ENCODE data around the gene EML4. TPM values are rescaled to one million over a fixed set of nuclear protein-coding genes. Genes with fewer than 3 reads are reported as not detected.

Gene EML4
- polyA plus RNA-seq, 1 donor (not counting 4 experiments of a cell fraction or from before 2014, with no cell fraction given) = 36.4 TPM

DNA sequence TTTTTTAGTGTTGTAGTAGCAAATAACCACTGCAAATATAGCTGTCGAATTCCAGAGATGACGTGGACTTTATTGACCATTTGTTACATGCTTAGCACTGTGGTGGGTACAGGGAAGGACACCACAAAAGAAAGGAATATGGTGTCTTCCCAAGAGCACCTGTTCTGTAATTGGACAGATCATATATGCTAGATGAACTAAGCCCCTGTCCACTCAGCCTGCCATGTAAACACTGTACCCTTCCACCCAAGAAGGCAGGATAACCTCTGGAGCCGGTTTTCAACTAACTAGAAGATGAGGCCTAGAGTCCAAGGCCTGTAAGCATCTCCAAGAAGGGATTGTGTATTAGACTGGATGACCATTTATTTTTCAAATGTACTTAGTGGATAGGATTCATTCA lies 147.8 kb downstream of the EML4 start:
- H3K4me2 ChIP-seq (ENCODE audit: control insufficient read depth, extremely low read depth, insufficient read depth, low read depth, low read length) = no peak overlapping the region
- FAIRE-seq = no peak
- TF ChIP-seq, protein P1, sequence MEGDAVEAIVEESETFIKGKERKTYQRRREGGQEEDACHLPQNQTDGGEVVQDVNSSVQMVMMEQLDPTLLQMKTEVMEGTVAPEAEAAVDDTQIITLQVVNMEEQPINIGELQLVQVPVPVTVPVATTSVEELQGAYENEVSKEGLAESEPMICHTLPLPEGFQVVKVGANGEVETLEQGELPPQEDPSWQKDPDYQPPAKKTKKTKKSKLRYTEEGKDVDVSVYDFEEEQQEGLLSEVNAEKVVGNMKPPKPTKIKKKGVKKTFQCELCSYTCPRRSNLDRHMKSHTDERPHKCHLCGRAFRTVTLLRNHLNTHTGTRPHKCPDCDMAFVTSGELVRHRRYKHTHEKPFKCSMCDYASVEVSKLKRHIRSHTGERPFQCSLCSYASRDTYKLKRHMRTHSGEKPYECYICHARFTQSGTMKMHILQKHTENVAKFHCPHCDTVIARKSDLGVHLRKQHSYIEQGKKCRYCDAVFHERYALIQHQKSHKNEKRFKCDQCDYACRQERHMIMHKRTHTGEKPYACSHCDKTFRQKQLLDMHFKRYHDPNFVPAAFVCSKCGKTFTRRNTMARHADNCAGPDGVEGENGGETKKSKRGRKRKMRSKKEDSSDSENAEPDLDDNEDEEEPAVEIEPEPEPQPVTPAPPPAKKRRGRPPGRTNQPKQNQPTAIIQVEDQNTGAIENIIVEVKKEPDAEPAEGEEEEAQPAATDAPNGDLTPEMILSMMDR (optimal IDR thresholded peaks at IDR 0.05 in 1 of 3, IDR thresholded peaks at IDR 0.05 in 1 of 3, conservative IDR thresholded peaks at IDR 0.05 in 1 of 3; ENCODE audit: extremely low read depth in 1 of 3, insufficient read depth in 2 of 3, low read length in 3 of 3) = no peak
- TF ChIP-seq EZH2 (IDR thresholded peaks at IDR 0.05; ENCODE audit: low read length) = no peak
- no peak overlapping the region for H3K4me3 ChIP-seq (ENCODE audit: control insufficient read depth in 2 of 3, extremely low read depth in 1 of 3, insufficient read depth in 2 of 3, low read depth in 1 of 3, low read length in 3 of 3)
- H3K79me2 ChIP-seq (ENCODE audit: control insufficient read depth, insufficient read depth, low read length) = no peaks in the 10 kb centered on the region
- H2AFZ ChIP-seq (ENCODE audit: control insufficient read depth, low read length) = no peak overlapping the region
- H3K9me3 ChIP-seq (ENCODE audit: control insufficient read depth, low read depth, low read length) = no peaks in the 10 kb centered on the region
- no peak for DNase-seq (ENCODE audit: low read depth, low spot score)
- no peak overlapping the region for H3K27ac ChIP-seq (ENCODE audit: control insufficient read depth, insufficient read depth, low read length)
- dilution Hi-C loops (cut with MboI; ENCODE audit: extremely low pct_ligation_motif_present, low sequenced_read_pairs) = no loop called here
- no peak overlapping the region for H3K9ac ChIP-seq (ENCODE audit: control insufficient read depth, extremely low read depth, insufficient read depth, low read length)
- H3K36me3 ChIP-seq (ENCODE audit: control insufficient read depth in 2 of 2, extremely low read depth in 1 of 2, insufficient read depth in 2 of 2, low read length in 2 of 2) = peaks cover 3 to 5% of the 10 kb centered on the region in 2 experiments
- H4K20me1 ChIP-seq (ENCODE audit: control insufficient read depth, extremely low read depth, insufficient read depth, low read length) = no peaks in the 10 kb centered on the region
- no peaks in the 10 kb centered on the region for H3K27me3 ChIP-seq (ENCODE audit: control insufficient read depth, extremely low read depth, insufficient read depth, low read length)
- peaks cover 17% of the 10 kb centered on the region for H3K4me1 ChIP-seq (ENCODE audit: control insufficient read depth, extremely low read depth, insufficient read depth, low read length)
- H3K9me1 ChIP-seq (ENCODE audit: control insufficient read depth, extremely low read depth, insufficient read depth, low read length) = no peaks in the 10 kb centered on the region

DNA sequence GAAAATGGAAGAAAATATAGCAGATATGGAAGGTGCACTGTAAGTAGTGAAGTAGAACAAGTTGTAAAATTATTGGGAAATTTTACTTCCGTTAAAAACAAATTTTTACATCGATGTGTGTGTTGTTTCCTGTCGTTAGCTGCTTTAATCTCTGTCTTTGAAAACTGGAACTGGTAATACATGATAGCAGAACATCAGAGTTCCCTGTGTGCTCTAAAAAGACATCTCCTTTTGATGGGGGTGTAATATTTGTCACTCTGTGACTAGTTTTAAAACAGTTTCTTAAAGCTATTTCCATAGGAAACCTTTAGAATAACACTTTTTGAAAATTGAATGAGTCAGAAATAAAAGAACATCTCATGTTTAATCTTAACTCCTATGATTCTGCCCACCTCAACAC lies 148.3 kb downstream of the EML4 start:
- Histone ChIP-seq H3K4me2 (ENCODE audit: control insufficient read depth, extremely low read depth, insufficient read depth, low read depth, low read length) (no peak overlapping the region), H4K20me1 (ENCODE audit: control insufficient read depth, extremely low read depth, insufficient read depth, low read length) (no peaks in the 10 kb centered on the region), H2AFZ (ENCODE audit: control insufficient read depth, low read length) (no peak overlapping the region), H3K4me3 (ENCODE audit: control insufficient read depth in 2 of 3, extremely low read depth in 1 of 3, insufficient read depth in 2 of 3, low read depth in 1 of 3, low read length in 3 of 3) (no peak overlapping the region), H3K9ac (ENCODE audit: control insufficient read depth, extremely low read depth, insufficient read depth, low read length) (no peak overlapping the region), H3K79me2 (ENCODE audit: control insufficient read depth, insufficient read depth, low read length) (no peaks in the 10 kb centered on the region), H3K27ac (ENCODE audit: control insufficient read depth, insufficient read depth, low read length) (no peak overlapping the region), H3K27me3 (ENCODE audit: control insufficient read depth, extremely low read depth, insufficient read depth, low read length) (no peaks in the 10 kb centered on the region), H3K9me3 (ENCODE audit: control insufficient read depth, low read depth, low read length) (no peaks in the 10 kb centered on the region), H3K4me1 (ENCODE audit: control insufficient read depth, extremely low read depth, insufficient read depth, low read length) (peaks cover 17% of the 10 kb centered on the region), H3K36me3 (ENCODE audit: control insufficient read depth in 2 of 2, extremely low read depth in 1 of 2, insufficient read depth in 2 of 2, low read length in 2 of 2) (peaks cover 3 to 5% of the 10 kb centered on the region in 2 experiments), H3K9me1 (ENCODE audit: control insufficient read depth, extremely low read depth, insufficient read depth, low read length) (no peaks in the 10 kb centered on the region)
- no peak for FAIRE-seq
- DNase-seq (ENCODE audit: low read depth, low spot score) = no peak
- no peak for TF ChIP-seq EZH2 (IDR thresholded peaks at IDR 0.05; ENCODE audit: low read length)
- TF ChIP-seq, protein P1 (optimal IDR thresholded peaks at IDR 0.05 in 1 of 3, IDR thresholded peaks at IDR 0.05 in 1 of 3, conservative IDR thresholded peaks at IDR 0.05 in 1 of 3; ENCODE audit: extremely low read depth in 1 of 3, insufficient read depth in 2 of 3, low read length in 3 of 3) = no peak
- dilution Hi-C loops (cut with MboI; ENCODE audit: extremely low pct_ligation_motif_present, low sequenced_read_pairs) = no loop called here

All from keratinocyte (primary cell).